H9 (cell line): Measurements from ENCODE around the gene APBB2. TPM values are rescaled to one million over a fixed set of nuclear protein-coding genes. Genes with fewer than 3 reads are reported as not detected.

Experiments
- DNase-seq: peaks from one replicate; pipeline ENCODE4 v3.0.0-alpha.2; 2017
- H2AFZ ChIP-seq: one replicate; pipeline ENCODE4 v1.6.1; 2013; ENCODE audit warnings: mild to moderate bottlenecking, low read length, control low read depth, moderate library complexity
- H2AK5ac ChIP-seq: 2 replicates; pipeline ENCODE4 v1.6.1; 2013; ENCODE audit warnings: low read length, control low read depth, mixed read lengths; ENCODE audit not compliant: insufficient read length
- H2BK120ac ChIP-seq: one replicate; pipeline ENCODE4 v1.6.1; 2013; ENCODE audit warnings: low read depth, mild to moderate bottlenecking, low read length, control low read depth, inconsistent platforms; ENCODE audit not compliant: poor library complexity, severe bottlenecking
- H2BK12ac ChIP-seq: 2 replicates; pipeline ENCODE4 v1.6.1; 2013; ENCODE audit warnings: low read length, control low read depth, mixed read lengths, low read depth; ENCODE audit not compliant: insufficient read length
- H2BK15ac ChIP-seq: 2 replicates; pipeline ENCODE4 v1.6.1; 2013; ENCODE audit warnings: low read depth, low read length, control low read depth
- H2BK20ac ChIP-seq: one replicate; pipeline ENCODE4 v1.6.1; 2013; ENCODE audit warnings: low read depth, mild to moderate bottlenecking, low read length, control low read depth, inconsistent platforms; ENCODE audit not compliant: poor library complexity, severe bottlenecking
- H2BK5ac ChIP-seq: 2 replicates; pipeline ENCODE4 v1.6.1; 2013; ENCODE audit warnings: low read length, control low read depth, mixed read lengths; ENCODE audit not compliant: insufficient read length
- H3K14ac ChIP-seq: 2 replicates; pipeline ENCODE4 v1.6.1; 2013; ENCODE audit warnings: low read length, control low read depth; ENCODE audit not compliant: insufficient read depth
- H3K18ac ChIP-seq: 2 replicates; pipeline ENCODE4 v1.6.1; 2013; ENCODE audit warnings: low read depth, mild to moderate bottlenecking, mixed read lengths, low read length, control low read depth; ENCODE audit not compliant: insufficient read length
- H3K23ac ChIP-seq: 2 replicates; pipeline ENCODE4 v1.6.1; 2013; ENCODE audit warnings: low read length, control low read depth, mixed read lengths, low read depth; ENCODE audit not compliant: insufficient read length
- H3K23me2 ChIP-seq: 2 replicates; pipeline ENCODE4 v1.6.1; 2013; ENCODE audit warnings: low read depth, mild to moderate bottlenecking, mixed read lengths, low read length, control low read depth; ENCODE audit not compliant: insufficient read length, poor library complexity, severe bottlenecking
- H3K27ac ChIP-seq: 2 replicates; pipeline ENCODE4 v1.5.1; 2013; ENCODE audit warnings: low read length, control low read depth, mixed read lengths, low read depth; ENCODE audit not compliant: insufficient read length
- H3K27me3 ChIP-seq: 2 replicates; pipeline ENCODE4 v1.6.1; 2013; ENCODE audit warnings: low read length, control low read depth, inconsistent platforms; ENCODE audit not compliant: insufficient read depth
- H3K4ac ChIP-seq: 2 replicates; pipeline ENCODE4 v1.6.1; 2013; ENCODE audit warnings: low read depth, mild to moderate bottlenecking, control low read depth, inconsistent platforms, low read length, moderate library complexity
- H3K4me1 ChIP-seq: 2 replicates; pipeline ENCODE4 v1.6.1; 2013; ENCODE audit warnings: low read length, control low read depth, inconsistent platforms; ENCODE audit not compliant: insufficient read depth
- H3K4me2 ChIP-seq: 2 replicates; pipeline ENCODE4 v1.6.1; 2013; ENCODE audit warnings: low read length, control low read depth, mixed read lengths; ENCODE audit not compliant: insufficient read length, insufficient read depth
- H3K56ac ChIP-seq: 2 replicates; pipeline ENCODE4 v1.6.1; 2013; ENCODE audit warnings: low read depth, mild to moderate bottlenecking, mixed read lengths, low read length, control low read depth; ENCODE audit not compliant: insufficient read length
- H3K79me1 ChIP-seq: 2 replicates; pipeline ENCODE4 v1.6.1; 2013; ENCODE audit warnings: low read depth, mild to moderate bottlenecking, moderate library complexity, low read length, control low read depth, inconsistent platforms; ENCODE audit not compliant: insufficient read depth, poor library complexity, severe bottlenecking
- H3K79me2 ChIP-seq: 2 replicates; pipeline ENCODE4 v1.6.1; 2013; ENCODE audit warnings: low read length, control low read depth, inconsistent platforms; ENCODE audit not compliant: insufficient read depth
- H3K9ac ChIP-seq: 2 replicates; pipeline ENCODE4 v1.6.1; 2013; ENCODE audit warnings: low read length, control low read depth, mixed read lengths; ENCODE audit not compliant: insufficient read length; ENCODE audit errors: extremely low read depth
- H3K9me3 ChIP-seq: one replicate; pipeline ENCODE4 v1.6.1; 2013; ENCODE audit warnings: low read depth, low read length, inconsistent platforms; ENCODE audit not compliant: control insufficient read depth
- H3T11ph ChIP-seq: one replicate; pipeline ENCODE4 v1.6.1; 2013; ENCODE audit warnings: mild to moderate bottlenecking, low read length, control low read depth, inconsistent platforms
- H4K20me1 ChIP-seq: one replicate; pipeline ENCODE4 v1.6.1; 2013; ENCODE audit not compliant: control insufficient read depth, insufficient read length, insufficient read depth
- H4K5ac ChIP-seq: 2 replicates; pipeline ENCODE4 v1.6.1; 2013; ENCODE audit warnings: low read depth, mild to moderate bottlenecking, mixed read lengths, low read length, control low read depth; ENCODE audit not compliant: insufficient read length
- H4K8ac ChIP-seq: replicated peaks from 2 replicates; pipeline ENCODE4 v1.6.1; 2013; ENCODE audit warnings: low read length, control low read depth, mixed read lengths, low read depth; ENCODE audit not compliant: insufficient read length
- H4K91ac ChIP-seq: 2 replicates; pipeline ENCODE4 v1.6.1; 2013; ENCODE audit warnings: low read depth, mild to moderate bottlenecking, moderate library complexity, mixed read lengths, low read length, control low read depth; ENCODE audit not compliant: insufficient read length
- H3K27ac Mint-ChIP-seq, 3 experiments: 2 replicates in 2 of 3; 3 replicates in 1 of 3; pipeline ENCODE4 v1.8.0; 2020 to 2021; ENCODE audit warnings: mixed read lengths in 3 of 3, mild to moderate bottlenecking in 1 of 3, moderate library complexity in 1 of 3
- H3K27me3 Mint-ChIP-seq: 2 replicates; pipeline ENCODE4 v1.8.0; 2021; ENCODE audit warnings: low read depth, mild to moderate bottlenecking, moderate library complexity, mixed read lengths
- H3K36me3 Mint-ChIP-seq, 3 experiments: 2 replicates in 2 of 3; 3 replicates in 1 of 3; pipeline ENCODE4 v1.8.0; 2020 to 2021; ENCODE audit warnings: low read depth in 3 of 3, mixed read lengths in 3 of 3; ENCODE audit not compliant: insufficient read depth in 1 of 3
- H3K4me1 Mint-ChIP-seq, 2 experiments: 2 replicates each; pipeline ENCODE4 v1.8.0; 2020; ENCODE audit warnings: mixed read lengths in 2 of 2
- H3K4me3 Mint-ChIP-seq, 2 experiments: 2 replicates in 1 of 2; 3 replicates in 1 of 2; pipeline ENCODE4 v1.8.0; 2020 to 2021; ENCODE audit warnings: mild to moderate bottlenecking in 2 of 2, mixed read lengths in 2 of 2, moderate library complexity in 1 of 2
- H3K9me3 Mint-ChIP-seq, 2 experiments: 2 replicates in 1 of 2; 3 replicates in 1 of 2; pipeline ENCODE4 v1.8.0; 2020; ENCODE audit warnings: mild to moderate bottlenecking in 2 of 2, mixed read lengths in 2 of 2, moderate library complexity in 1 of 2
- WGBS: extraction: QIAGEN DNeasy Blood & Tissue Kit; methylation state at CpG from one replicate; pipeline ENCODE4 v1.1.7; 2013; ENCODE audit warnings: missing lambda C conversion rate, low lambda C conversion rate, mixed read lengths; ENCODE audit not compliant: insufficient read length; ENCODE audit errors: extremely low coverage; 5-methylcytosine and 5-hydroxymethylcytosine counted together
- total RNA-seq: library from RNA; stranded (reverse); gene quantifications from 2 replicates; pipeline ENCODE4 v1.2.1, GENCODE V29; 2021
- TF ChIP-seq, protein P1 (sequence below): fragments of 200-600 bp; sonication (generic); conservative IDR thresholded peaks from 3 replicates; pipeline ENCODE4 v1.8.0; 2021; ENCODE audit warnings: antibody characterized with exemption, mild to moderate bottlenecking

APBB2 gene
- total RNA-seq, 1 experiment from 2014 or later = 39.6 TPM

DNA sequence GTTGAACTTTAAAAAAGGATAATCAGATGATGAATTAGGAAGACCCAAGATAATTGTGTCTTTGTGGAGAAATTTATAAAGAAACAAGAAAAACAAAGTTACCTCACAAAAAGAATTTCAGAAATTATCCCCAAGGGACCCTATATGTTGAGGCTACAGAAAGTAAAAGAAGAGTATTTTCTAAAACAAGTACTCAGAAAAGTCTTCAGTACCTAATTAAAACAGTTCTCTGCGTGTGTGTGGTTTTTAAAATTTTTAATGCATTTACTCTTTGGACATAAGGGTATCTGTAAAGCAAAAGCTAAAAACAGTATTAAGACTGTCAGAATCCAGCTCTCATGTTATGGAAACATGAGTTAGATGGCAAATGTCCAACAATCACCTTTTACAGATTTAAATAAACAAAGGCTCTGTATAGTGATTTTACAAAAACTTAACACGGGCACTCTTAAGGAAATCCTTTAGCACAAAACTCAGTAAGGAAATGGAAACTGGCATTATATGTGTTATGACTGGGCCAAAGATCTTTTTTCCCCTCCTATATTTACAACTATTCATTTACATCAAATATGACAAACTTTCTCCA, 277.1 kb downstream of the APBB2 start:
- Mint-ChIP-seq H3K27me3 (no peaks in the 10 kb centered on the region), H3K4me1 (peaks cover 42 to 47% of the 10 kb centered on the region in 2 experiments), H3K36me3 (peaks cover 0 to 2% (median 0%) of the 10 kb centered on the region in 3 experiments; a peak in 1 of 7 replicates), H3K9me3 (no peaks in the 10 kb centered on the region), H3K27ac (no peak overlapping the region), H3K4me3 (no peak overlapping the region)
- TF ChIP-seq, protein P1, sequence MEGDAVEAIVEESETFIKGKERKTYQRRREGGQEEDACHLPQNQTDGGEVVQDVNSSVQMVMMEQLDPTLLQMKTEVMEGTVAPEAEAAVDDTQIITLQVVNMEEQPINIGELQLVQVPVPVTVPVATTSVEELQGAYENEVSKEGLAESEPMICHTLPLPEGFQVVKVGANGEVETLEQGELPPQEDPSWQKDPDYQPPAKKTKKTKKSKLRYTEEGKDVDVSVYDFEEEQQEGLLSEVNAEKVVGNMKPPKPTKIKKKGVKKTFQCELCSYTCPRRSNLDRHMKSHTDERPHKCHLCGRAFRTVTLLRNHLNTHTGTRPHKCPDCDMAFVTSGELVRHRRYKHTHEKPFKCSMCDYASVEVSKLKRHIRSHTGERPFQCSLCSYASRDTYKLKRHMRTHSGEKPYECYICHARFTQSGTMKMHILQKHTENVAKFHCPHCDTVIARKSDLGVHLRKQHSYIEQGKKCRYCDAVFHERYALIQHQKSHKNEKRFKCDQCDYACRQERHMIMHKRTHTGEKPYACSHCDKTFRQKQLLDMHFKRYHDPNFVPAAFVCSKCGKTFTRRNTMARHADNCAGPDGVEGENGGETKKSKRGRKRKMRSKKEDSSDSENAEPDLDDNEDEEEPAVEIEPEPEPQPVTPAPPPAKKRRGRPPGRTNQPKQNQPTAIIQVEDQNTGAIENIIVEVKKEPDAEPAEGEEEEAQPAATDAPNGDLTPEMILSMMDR = no peak
- Histone ChIP-seq H2BK5ac (no peak overlapping the region), H3K27me3 (no peaks in the 10 kb centered on the region), H4K8ac (no peak overlapping the region), H2BK120ac (no peak overlapping the region), H3K4me2 (no peak overlapping the region), H3K4ac (no peak overlapping the region), H4K20me1 (no peaks in the 10 kb centered on the region), H3K23ac (no peak overlapping the region), H4K91ac (no peak overlapping the region), H3K18ac (no peak overlapping the region), H3K14ac (no peak overlapping the region), H2AK5ac (no peak overlapping the region), H2BK20ac (no peak overlapping the region), H3K79me1 (no peaks in the 10 kb centered on the region), H3K79me2 (no peaks in the 10 kb centered on the region), H3K56ac (no peak overlapping the region), H3K23me2 (no peaks in the 10 kb centered on the region), H2BK12ac (no peak overlapping the region), H3T11ph (no peak overlapping the region), H2AFZ (no peak overlapping the region), H3K9me3 (no peaks in the 10 kb centered on the region), H3K9ac (no peak overlapping the region), H3K27ac (no peak overlapping the region), H4K5ac (no peak overlapping the region), H2BK15ac (no peak overlapping the region), H3K4me1 (0 out of 2 replicates have a peak, but pooled peaks cover 3% of the 10 kb centered on the region)
- WGBS = no CpG with 5 or more reads among the region's 2 CpGs
- no peak for DNase-seq
